ENCODE results near the gene ZNF697.
A peak's percentile ranks its signal among the peaks of the same experiment; 100 is the strongest.
"Not testable (repeated sequence)": the region's sequence is repeated elsewhere in the genome, so short reads cannot be mapped to it uniquely, and the experiment has no call there.

ZNF697 gene

DNA sequence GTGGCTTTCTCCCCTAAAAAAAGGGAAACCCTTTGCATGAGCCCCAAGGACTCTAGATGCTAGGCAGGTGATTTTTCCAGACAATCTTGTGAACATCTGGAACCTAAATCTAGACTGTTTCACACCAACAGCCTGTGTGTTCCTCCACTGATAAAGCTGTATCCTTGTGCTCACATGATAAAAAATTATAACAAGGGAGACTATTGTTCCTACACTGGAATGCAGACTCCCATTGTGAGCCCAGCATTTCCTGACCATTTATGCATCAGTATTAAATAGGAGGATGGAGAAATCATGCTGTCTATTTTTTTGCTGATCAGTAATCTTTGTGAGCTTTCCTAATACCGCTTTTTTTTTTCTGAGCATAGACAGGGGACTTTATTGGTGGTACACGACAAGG lies 52.5 kb downstream of the ZNF697 start:
- no peak for DNase-seq

DNA sequence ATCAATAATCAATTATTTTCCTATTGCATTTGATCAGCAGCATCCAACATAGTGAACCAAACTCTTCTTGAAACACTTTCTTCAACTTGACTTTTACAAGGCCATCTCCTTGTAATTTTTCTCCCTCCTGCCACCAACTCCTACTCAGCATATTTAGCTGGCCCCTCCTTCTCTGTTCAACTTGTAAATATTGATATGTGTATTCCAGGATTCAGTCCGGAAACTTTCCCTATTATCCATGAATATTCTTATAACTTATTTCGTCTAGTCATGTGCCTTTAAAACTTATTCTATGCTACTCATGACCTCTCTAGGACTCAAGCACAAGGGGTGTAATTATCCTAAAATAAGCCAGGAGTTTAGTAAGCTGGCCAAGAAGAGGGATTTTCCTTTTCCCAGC lies 52.9 kb downstream of the ZNF697 start:
- DNase-seq, result no peak

DNA sequence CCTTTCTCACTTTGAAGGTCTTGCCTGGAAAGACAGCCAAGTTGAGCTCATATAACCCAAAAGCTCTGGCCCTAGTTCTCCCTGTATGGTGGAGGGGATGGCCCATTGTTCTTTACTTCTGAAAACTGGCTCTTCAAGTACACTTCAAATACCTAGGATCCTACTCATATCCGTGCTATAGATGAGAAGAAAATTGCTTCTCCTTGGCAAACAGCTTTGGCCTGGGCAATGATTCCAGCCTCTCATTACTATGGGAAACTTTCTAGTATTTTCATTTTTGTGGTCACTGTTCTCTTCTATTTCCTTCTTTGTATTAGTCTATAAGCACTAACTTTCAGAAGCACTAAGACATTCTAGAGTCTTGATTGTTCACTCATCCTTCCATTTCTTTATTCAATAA lies 53.7 kb downstream of the ZNF697 start:
- no peak for DNase-seq

DNA sequence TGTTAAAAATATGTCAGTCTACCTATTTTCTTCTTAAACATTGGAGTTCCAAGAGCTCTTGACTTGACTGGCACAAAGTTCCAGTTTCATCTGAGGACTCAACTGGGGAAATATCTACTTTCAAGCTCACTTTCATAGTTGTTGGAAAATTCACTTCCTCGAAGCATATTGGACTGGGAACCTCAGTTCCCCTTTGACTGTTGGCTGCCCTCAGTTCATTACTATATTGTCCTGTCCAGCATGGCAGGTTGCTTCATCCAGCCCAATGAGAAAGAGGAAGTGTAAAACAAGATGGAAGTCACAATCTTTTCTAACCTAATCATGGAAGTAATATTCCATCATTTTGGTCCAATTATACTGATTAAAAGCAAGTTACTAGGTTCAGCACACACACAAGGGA lies 54.3 kb downstream of the ZNF697 start:
- DNase-seq, result no peak

DNA sequence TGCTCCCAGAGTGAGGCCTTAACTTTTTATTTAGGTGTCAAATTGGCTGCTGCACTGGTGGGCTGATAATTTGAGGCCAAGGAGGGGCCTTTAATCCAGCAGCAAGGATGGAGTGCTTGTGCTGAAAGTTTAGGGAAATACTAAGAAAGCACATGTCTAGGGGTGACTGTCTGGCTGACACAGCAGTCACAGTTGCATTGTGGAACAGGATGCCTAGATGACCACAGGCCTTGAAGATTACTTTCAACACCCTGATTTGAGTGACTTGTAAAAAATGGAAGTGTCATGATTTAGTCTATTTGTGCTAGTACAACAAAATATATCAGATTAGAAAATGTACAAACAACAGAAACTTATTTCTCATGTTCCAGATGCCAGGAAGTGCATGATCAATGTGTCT lies 57.7 kb downstream of the ZNF697 start:
- no peak for DNase-seq

DNA sequence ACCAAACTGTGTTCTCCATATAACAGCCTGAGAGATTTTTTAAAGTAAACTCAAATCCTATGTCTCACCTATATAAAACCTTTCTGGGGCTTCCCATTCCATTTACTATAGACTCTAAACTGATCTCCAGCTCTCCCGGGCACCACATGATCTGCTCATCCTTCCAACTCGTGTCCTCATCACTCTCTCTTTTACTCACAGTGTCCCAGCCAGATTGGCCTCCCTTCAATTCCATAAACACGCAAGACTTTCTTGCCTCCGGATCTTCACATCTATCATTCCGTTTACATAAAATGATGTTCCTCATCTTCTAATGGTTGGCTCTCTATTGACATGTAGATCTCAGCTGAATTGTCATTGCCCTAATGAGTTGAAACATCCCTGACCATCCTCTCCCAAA lies 59.4 kb downstream of the ZNF697 start:
- DNase-seq, result no peak

DNA sequence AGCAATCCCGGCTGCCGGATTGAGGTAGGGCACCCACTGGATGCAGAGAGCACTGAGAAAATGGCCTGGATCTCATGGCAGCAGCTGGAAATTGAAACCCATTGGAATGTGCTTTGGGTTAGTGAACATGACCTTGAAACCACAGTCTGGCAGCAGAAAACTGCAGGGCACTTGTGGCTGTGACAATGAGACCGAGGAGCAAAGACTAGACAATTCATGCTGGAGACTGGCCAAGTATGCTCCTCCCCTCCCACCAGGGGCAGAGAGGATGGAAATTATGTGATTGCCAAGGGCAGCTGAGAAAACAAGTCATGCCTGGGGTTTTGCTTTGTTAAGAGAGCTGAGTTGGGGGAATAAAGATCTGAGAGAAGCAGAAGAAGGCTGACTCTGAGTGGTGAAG lies 60.7 kb downstream of the ZNF697 start:
- DNase-seq, result peak; percentile 86

DNA sequence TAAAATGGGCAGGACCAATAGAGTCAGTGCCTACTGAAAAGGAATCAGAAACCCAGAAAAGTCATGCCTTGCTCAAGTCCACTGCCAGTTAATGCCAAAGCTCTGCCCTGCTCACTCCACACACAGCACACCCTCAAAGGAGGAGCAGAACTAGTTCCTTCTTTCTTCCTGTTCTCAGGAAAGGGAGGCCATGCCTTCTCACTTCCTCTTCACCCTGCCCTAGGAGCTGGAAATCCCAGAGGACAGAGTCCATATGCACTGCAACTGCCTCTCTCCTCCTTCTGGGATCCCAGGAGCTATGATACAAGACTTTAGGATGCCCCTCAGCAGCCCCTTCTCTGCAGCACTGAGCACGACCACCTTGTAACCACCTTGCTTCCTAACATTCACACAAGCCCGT lies 62.3 kb downstream of the ZNF697 start:
- DNase-seq, result not testable (repeated sequence)

DNA sequence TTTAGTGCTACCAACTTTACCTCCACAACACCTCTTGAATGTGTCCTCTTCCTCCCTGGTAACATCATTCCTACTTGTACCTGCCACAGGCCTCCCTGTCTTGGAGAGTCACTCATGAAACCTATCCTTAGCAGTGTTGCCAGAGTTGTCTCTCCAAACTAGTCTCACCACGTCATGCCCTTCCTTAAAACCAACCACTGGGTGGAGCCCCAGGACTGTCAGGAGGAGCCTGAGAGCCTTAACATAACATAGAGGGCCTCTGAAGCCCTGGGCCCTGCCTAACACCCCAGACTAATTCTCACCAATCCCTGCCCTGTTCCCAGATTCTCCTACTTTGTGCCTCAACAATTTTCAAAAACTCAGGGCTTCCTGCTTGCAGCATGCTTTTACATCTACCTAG lies 65.3 kb downstream of the ZNF697 start:
- DNase-seq, result peak; percentile 50

DNA sequence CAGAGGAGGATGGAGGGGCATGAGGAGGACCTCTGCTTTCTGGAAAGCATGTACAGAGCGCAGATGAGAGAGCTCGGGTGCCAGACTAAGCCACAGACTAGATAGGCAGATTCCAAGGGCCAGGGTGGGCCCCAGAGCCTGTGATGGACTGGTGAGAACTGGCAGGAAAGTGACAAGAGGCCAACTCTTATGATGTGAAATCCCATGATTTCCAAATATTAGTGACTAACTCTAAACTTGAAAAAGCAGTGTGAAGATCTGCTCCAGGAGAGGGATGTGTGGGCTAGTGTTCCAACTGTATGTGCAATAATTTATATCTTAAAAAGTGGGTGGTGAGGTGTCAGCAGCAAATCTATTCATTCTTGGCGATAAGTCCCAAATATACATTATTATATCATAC lies 67.0 kb downstream of the ZNF697 start:
- not testable (repeated sequence) for DNase-seq

DNA sequence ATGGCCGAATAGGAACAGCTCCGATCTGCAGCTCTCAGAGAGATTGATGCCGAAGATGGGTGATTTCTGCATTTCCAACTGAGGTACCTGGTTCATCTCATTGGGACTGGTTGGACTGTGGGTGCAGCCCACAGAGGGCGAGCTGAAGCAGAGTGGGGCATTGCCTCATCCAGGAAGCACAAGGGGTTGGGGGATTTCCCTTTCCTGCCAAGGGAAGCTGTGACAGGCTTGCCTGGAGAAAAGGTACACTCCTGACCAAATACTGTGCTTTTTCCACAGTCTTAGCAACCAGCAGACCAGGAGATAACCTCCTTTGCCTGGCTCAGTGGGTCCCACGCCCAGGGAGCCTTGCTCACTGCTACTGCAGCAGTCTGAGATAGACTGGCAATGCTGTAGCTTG lies 74.2 kb downstream of the ZNF697 start:
- no peak for DNase-seq

DNA sequence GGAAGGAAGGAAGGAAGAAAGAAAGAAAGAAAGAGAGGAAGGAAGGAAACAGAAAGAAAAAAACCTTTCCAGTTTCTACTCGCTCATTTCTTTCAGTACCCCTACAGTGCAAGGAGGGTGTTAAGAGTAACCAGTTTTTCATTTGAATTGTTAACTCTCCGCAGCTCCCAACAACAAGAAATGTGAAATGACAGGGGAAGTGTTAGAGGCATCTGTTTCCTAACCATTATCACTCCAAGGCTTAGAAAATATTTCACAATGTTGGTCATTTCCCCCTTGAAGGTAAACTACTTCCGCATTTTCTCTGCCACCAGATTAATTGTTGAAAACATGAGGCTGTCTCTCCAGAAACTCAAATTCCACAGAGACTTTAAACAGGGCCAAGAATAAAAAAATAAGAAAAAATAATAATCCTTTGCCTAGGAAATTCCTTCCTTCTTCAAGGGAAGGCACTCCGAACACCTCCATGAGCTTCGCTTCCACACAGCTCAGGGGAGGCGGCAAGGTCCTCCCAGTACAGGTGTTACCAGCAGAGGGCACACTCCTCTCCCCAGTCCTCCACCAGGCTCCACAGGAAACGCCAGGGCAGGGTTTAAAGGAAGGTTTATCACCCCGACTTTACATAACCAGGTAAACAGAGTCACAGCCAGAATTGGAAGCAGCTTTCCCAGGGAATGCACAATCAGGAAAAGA lies 78.0 kb downstream of the ZNF697 start:
- not testable (repeated sequence) for DNase-seq
